HG02571 (cell line): ENCODE data around the gene LRCH1.

Experiments
- ATAC-seq: cut with Tn5 transposase; IDR thresholded peaks from one replicate; pipeline ENCODE4 v1.9.1; 2021; ENCODE audit warnings: mild to moderate bottlenecking, moderate library complexity; ENCODE audit not compliant: unreplicated experiment

The LRCH1 gene

DNA sequence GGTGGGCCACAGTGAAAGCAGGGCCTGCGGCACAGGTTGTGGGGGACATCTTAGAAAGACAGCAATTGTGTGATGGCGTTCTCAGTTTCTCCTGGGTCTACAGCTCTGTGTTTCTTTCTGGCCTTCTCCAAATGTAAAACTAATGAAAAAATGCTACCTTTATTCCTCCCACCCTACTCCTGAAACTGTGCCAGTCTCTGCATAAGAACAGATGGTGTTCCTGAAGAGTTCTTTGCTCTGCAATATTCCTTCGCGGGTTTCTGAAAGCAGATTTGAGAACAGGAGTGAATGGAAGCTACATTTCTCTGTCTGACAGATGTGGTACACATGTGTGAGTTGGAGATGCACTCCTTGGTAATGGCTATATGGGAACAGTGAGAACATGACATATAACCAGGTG, 18.0 kb upstream of the LRCH1 start:
- ATAC-seq, result no peak

DNA sequence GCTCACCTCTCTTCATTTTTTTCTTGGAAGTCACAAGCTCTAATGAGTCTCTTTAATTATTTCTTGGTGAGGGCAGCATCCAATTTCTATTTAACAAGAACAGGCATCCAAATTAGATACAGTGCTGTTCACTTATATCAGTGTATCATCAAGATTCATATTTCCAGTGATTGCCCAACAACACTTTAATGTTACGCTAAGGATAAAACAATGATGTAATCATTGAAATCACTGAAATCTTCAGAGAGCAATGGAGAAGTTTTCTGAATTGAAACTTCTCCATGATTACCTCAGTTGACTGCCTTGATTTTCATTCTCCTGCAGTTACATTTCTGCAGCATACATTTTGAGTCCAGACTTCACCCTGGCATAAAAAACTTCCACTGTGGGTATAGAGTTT, 17.1 kb upstream of the LRCH1 start:
- no peak for ATAC-seq

DNA sequence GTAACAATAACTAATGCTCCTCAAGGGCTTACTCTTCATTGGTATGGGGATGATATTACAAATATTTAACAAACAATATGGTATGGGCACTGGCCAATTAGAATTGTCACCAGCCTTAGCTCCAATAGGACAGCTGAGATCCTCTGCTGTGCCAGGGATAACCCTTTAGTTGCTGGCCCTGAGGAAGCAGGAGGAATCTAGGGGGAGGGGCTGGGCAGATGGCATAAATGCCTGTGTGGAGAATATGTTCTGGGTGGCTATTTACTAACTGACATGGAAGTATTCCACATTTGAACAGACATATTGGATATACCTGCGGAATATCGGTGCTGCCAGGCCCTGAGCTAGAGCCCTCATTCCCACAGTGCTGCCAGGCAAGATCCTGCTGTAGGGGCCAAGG, 16.6 kb upstream of the LRCH1 start:
- no peak for ATAC-seq

DNA sequence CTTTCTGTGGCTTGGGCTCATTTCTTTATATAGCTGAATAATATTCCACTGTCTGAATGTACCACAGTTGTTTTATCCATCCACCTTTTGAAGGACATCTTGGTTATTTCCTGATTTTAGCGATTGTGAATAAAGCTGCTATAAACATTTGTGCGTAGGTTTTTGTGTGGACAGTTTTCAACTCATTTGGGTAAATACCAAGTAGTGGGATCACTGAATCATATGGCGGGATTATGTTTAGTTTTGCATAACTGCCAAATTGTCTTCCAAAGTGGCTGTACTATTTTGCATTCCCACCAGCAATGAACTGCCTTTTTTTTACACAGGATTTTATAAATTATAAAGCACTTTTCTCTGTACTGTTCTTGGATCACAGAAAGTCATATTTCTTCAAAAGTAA, 13.7 kb upstream of the LRCH1 start:
- ATAC-seq, result no peak

DNA sequence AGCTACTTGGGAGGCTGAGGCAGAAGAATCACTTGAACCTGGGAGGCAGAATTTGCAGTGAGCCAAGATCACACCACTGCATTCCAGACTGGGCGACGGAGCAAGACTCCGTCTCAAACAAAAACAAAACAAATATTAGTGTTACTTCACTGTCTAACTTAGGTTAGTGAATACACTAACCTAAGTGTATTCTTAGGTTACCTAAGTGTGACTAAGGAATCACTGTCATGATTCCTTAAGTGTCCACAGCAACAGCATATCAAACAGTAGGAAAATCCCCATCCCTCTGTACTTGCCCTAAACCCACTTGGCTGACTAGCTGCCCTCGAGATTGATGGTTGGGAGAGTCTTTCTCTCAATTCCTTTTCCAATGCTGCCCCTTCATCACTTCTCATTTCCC, 11.8 kb upstream of the LRCH1 start:
- no peak for ATAC-seq

DNA sequence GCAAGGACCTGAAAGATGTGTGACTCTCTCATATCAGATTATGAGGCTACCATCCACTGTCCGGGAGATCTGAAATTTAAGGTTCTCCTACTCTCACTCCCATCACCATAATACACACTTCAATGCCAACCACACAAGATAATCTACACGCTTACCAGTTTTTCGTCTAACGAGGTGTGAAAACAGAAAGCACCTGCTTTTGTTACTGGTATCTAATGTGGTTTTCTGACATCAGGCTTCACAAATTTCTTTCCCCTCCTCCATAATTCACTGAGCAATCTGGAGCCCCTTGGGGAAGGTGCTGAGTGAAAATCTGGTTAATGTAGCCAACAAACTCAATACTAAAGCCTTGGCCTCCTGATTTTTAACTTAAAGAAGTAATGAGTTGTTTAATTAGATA, 10.1 kb upstream of the LRCH1 start:
- no peak for ATAC-seq

DNA sequence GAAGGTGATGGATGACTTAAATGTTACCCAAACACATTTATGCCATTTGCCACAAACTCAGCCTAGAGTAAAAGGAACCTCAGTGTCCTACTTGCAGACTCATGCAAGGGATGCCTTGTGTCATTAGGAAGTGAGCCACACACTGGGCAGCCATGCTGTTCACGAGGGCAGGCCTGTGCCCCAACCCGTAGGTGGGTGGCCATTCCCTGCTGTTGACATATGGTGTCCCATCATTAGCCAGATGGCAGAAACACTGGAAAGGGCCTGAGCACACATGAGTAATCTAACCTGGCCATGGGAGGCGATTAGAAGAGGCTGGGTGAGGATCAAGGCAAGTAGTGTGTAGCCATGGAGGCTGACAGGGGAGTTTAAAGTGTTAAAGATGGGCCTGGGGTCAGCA, 9.7 kb upstream of the LRCH1 start:
- no peak for ATAC-seq

DNA sequence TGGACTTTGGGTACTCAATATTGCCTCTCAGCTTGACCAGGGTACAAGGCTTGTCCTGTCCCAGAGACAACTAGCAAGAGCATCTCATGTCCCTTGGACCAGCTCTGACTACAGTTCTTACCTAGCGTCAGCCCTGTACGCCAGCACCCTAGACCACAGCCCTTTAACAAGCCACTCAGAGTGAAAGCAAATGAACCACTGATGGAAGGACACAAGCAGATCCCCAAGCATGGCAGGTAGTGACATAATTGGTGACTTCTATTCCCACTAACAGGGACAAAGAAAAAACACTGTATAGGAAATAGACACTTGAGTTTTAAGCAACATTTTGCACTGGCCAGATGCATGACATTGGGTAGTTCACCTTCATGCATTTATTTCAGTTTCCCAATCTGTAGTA, 8.8 kb upstream of the LRCH1 start:
- ATAC-seq, result no peak

DNA sequence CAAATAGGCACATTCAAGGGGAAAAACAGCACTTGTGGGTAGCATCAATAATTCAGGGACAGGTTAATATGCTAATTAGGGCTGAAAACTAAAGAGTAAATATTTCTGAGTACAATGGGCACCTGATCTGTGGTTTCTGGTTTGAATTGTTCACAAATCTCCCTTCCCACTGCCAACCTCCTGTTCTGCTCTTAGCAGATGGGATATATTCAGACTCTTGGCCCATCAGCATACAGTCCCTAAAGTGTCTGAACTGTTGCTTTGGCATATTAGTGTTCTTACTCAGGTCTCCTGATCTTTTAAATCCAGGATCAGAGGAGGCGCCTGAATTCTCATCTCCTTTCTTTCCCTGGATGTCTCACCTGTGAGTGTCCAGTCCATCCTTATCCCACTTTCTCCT, 8.2 kb upstream of the LRCH1 start:
- ATAC-seq, result no peak

DNA sequence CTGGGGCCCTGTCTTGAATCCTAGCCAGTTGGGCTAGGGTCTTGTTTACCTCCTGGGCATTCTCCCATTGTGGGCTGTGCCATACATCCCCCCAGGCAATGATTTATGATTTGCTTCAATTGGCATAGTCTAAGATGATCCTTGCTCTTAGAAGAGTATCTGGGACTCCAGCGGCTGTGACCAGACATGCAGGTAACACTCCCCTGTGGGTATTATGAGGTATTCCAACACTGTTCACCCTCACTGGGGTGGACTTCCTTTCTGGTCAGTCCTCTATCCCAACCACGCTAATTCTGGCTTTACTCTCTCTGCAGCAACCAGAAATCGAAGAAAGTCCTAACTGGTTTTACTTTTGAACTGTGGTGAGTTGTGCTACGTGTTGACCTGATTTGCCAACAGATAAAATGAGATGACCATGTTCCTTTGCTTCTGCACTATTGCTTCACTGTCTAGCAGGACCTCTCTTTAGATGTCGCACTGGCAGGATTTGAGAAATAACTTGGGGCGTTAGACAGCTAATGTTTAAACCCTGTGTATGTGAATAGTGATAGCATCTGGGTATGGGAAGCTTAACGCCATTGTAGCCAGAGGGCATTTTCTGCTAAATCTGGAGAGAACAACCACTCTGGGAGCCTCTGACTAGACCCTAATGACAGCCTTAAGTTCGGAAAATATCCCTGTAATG, 6.7 kb upstream of the LRCH1 start:
- no peak for ATAC-seq

DNA sequence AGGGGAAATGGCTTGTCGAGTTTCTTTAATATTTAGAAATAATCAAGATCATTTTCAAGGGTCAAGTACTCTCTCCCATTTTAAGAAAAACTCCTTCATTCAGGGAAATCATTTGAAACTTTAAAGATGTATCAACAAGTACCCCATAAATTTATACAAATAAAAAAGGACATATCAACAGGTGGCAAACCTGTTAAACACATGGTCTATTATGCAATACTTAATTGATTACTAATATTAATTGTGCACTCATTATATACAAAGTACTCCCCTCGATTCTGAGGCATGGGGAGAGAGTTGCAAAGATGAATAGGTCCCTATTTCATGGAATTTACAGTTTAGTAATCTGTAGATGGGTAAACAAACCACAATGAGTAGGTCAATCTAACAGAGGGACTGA, 2.1 kb upstream of the LRCH1 start:
- no peak for ATAC-seq

DNA sequence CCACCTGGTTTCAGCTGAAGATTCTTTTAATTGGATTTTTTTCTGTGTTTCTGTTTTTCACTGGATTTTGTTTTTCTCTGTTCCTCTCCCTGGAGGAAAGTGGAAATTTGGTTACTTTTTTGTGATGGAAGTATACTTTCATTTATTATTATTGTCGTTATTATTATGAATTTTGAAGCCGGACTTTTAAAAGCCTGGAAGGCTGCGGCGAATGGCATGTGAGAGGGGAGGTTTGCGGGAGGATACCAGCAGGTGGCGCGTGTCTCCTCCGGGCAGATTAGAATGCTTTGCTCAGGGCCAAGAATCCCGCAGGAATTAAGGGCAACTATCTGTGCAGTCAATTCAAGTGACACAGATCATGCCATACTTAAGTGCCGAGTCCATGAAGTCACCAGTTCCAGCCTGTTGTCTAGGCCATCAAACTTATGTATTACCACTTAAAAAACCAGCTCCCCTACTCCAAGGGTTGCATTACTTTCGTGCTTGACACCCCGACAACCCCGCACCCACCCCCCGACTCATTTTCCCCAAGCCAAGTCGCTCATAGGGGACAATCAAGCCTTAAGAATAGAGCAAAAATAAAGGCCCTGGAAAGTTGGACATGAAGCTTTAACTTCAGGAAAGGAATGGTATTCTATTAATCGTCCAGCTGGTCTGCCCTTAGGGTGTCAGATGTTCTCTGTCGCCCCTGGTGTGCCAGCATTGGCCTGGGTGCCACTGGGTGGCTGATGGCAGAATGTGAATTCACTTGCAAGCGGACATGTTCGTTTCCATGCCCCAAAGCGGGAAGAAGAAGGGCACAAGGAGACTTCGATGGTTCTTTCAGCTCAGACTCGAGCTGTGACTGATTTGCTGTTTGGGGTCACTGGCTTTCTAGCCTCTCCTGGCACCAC, 1.3 kb upstream of the LRCH1 start:
- ATAC-seq, result no peak

DNA sequence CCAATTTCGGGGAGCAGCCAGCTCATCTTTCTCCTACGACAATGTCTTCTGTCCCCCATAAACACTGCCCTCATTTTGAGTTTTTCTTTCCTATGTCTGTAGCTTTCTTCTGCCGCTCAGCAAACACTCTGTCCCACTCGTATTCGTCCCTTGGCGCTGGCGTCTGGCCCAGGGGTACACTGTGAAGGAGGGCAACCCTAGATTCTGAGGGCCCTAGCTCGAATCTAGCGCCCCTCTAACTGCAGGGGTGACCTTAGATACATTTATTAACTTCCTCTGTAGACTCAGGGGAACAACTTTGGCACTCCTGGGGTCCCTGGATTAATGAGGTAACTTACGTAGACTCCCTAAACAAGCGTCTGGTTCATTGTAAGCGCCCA, 677 bp upstream of the LRCH1 start:
- no peak for ATAC-seq

DNA sequence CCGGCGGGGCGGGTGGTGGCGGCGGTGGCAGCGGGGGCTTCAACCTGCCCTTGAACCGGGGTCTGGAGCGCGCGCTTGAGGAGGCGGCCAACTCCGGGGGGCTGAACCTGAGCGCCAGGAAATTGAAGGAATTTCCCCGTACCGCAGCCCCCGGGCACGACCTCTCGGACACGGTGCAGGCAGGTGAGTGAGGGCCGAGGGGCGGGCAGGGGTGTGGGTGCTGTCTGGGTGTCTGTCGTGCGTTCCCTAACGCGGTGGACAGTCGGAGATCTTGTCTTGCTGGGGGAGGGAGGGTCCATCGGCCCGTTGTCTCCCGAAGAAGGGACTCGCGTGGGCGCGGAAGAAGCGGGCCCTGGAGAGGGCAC, 533 bp downstream of the LRCH1 start:
- ATAC-seq, result peak; percentile 1

DNA sequence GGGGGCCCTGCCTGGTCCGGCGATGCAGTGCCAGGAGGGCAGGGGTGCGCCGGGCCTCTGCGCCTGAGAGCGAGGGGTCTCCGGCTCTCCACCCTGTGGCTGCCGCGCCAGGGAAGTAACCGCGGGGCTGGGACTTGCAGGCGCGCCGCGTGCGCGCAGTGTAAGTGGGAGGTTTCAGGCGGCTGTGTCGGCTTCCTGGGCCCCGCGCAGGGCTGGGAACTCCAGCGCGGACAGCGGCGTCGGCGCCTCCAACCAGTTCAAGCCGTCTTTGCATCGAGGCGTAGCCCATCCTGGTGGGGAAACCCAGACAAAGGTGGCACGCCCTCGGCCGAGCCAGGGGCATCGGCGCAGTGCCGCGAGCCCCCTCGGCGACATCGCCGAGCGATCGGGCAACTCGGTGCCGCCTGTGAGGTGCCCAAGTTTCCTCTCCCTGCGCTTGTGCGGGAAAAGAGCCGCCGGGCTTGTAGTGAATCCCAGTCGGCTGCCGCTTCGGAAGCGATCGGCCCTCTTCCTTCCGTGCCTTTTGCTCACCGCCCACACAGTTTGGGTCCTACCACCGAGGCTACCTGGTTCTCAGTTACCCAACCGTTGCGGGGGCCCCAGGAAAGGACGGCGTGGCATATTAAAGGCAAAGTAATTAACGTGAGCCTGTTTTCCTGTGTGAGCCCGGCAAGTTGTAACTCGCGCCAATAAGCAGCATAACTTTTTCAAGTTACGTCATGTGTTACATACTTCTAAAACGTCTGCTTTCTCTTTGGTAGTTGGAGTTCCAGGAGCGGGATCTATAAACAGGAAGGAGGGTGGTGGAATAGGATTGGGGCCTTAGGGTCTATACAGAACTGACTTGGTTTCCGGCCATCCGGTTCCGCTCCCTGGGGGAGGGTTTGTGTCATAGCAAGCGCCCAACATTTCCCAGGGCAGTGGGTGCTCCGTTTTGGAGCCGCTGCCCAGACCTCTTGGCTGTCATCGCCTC, 1.2 kb downstream of the LRCH1 start:
- peak; percentile 56 for ATAC-seq

DNA sequence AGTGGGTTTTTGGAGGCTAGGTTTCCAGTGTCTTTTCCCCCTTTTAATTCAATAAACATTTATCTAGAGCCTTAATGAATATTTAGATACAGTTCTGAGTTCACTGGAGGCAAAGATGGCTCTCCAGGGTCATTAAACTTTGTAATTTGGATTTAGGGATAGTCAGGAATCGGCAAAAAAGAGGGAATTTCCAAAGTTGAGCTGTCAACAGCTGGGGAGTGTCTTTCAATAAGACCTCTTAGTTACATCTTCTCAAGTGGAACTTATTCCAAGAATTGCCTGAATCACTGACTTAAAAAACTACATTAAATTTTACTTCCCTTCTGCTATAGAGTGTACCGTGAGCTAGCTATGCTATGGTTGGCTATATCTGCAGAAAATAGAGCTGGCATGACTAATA, 2.0 kb downstream of the LRCH1 start:
- no peak for ATAC-seq

DNA sequence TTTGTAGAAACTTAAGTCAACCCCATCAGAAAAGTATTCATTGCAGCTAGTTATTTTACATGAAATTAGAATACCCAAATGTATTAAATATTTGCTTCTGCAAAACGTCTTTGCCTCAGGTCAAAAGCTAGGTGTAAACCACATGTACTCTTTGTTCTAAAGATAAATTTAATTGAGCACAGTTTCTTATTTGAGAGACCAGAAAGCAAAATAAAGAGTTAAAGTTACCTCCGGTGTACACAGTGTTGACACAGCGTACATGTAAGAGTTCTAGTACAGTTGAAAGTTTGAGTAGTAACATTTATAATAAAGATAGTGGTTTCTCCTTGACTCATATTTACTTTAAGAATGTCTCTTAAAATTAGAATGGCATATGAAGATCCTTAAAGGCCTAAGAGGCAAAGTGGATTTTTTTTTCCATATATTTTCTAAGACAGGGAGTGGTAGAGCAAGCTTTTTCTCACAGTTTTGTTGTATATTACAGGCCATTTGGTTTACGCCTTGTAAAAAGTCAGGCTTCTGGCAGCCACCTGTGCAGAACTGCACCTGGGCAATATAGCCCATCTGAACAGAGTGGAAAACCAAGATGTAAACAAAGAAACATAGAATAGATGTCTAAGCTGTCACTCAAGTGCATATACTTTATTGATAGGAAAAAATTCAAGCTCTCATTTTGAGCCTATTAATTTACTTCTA, 2.9 kb downstream of the LRCH1 start:
- ATAC-seq, result no peak

DNA sequence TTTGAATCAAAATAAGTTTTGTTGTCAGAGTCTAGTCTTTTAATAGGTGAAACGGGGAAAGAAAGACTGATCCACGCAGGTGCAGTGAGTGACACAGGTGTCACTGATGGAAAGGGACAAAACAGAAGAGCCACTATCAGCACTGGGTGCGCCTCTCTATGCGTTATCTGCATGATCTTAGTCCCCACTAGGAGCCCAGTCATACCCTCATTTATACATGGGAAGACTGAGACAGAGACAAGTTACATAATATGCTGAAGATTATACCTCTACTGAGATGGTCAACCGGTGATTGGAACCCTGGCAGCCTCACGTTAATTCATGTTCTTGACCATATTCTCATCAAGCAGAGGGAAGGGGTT, 3.4 kb downstream of the LRCH1 start:
- no peak for ATAC-seq

DNA sequence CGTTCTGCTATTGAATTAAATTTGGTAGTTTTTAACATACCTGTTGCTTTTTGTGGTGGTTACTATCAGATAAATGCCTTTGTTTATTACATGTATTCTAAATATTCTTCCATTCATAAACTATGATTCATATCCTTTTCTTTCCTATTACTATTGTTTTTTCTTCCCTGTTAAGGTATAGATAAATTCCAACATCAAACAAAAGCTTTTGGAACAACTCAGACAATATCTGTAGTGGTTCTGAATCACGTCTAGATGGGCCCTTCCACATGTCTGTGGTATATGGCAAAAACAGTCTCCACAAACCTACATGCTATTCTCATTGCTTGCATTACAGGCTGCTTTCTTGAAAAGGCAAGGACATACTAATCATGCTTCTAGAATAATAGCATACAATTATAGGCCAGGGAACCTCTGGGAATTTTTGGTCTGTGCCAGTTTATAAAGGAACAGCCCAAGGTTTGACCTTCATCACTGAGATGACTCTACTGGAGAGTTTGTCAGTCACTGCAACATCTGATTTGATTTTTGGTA, 6.4 kb downstream of the LRCH1 start:
- no peak for ATAC-seq

DNA sequence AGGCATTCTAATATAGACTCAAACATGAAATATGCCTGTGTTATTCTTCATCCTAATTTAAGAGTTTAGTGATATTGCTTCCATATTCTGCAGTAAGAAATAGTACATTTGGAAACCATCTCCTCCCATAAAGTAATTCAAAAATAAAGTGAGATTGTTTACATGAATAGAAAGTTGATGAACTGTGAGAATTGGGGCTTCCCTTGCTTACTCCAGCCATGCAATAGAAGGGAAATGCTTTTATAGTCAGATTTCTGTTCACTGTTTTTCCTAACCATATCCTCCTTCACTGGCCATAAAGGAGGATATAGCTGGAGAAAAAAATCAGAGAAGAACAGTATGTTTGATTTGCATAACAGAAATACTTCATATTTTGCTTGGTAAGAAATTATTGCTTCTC, 7.8 kb downstream of the LRCH1 start:
- no peak for ATAC-seq

DNA sequence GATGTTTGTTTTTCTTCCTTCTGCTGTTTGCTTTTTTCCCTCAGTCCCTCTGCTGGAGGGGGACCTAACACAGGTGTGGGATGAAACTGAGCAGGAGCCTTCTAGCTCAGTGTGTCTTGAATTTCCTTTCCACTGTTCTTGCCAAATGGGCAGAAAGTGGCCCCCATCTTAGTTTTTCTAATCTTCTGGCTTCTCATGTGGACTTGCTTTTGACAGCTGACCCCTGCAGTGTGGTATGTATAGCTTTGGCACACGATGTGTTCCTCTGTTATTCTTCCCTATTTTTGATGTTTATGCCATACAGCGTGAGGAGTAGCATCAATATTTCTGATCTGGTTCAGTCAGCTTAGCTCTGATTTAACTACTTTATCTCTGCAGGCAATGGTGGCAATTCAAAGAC, 8.3 kb downstream of the LRCH1 start:
- no peak for ATAC-seq
